ENCODE results near the gene TNIK. TPM values are rescaled to one million over a fixed set of nuclear protein-coding genes. Genes with fewer than 3 reads are reported as not detected.
A peak's percentile ranks its signal among the peaks of the same experiment; 100 is the strongest.
"Not testable (repeated sequence)": the region's sequence is repeated elsewhere in the genome, so short reads cannot be mapped to it uniquely, and the experiment has no call there.

The TNIK gene
- total RNA-seq, 2 donors from 2014 or later = 28.6 to 43.8 TPM

DNA sequence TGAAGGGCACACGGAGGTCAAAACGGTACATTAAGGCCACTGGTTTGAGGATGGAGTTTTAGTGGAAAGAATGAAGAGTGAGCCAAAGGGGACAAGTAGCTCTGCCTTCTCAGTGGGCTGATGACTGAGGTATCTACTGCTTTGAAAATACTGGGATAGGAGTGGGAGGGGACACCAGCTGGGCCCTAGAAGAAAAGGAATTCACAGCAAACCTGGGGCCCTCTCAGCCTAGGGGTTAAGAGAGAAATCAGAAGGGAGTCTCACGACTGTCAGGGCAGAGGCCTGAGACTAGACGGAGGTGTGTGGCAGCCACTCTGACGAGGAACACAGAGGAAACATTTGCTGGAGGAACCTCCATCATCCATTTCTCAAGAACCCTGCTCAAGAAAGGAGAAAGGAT lies 75.1 kb downstream of the TNIK start:
- Mint-ChIP-seq H3K27ac (peak overlapping the region; percentile 34), H3K27me3 (no peaks in the 10 kb centered on the region), H3K36me3 (ENCODE audit: low read depth) (no peaks in the 10 kb centered on the region), H3K4me1 (peaks cover 54% of the 10 kb centered on the region), H3K9me3 (no peaks in the 10 kb centered on the region), H3K4me3 (no peak overlapping the region)
- ATAC-seq (replicated peaks) = no peak

DNA sequence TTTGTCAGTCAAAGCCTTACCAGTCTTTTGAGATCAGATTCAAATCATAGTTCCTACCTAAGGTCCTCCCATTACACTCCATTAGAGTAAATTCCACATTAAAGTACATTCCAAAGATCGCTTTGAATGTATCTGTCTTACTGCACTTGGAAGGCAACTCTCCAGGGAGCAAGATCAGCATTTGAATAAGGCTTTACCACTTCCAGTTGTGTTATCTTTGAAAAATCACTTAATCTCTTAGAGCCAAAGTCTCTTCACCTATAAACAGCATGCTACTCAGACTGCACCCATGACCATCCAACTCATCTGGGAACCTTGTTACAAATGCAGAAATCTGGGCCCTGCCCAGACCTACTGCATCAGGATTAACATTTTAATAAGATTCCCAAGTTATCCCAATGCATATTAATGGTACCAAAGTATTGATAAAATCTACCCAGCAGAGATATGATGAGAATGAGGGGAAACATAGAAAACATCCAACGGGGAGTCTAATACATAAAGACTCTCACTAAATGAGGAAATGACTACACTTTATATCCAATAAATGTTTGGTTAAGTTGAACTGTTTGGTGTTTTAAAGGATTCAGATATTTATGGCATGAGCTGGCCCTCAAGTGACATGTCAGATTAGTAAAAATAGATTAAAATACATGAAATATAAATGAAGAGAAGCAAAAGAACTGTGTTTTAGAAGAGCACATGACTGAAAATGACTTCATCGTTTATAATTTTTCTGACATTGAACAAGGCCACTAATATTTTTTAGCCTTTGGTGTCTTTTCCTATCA lies 75.9 kb downstream of the TNIK start:
- no peak for ATAC-seq (replicated peaks)
- Mint-ChIP-seq H3K27me3 (no peaks in the 10 kb centered on the region), H3K4me1 (peaks cover 51% of the 10 kb centered on the region), H3K36me3 (ENCODE audit: low read depth) (no peaks in the 10 kb centered on the region), H3K4me3 (peak overlapping the region; percentile 42), H3K9me3 (no peaks in the 10 kb centered on the region), H3K27ac (peak overlapping the region; percentile 34)

DNA sequence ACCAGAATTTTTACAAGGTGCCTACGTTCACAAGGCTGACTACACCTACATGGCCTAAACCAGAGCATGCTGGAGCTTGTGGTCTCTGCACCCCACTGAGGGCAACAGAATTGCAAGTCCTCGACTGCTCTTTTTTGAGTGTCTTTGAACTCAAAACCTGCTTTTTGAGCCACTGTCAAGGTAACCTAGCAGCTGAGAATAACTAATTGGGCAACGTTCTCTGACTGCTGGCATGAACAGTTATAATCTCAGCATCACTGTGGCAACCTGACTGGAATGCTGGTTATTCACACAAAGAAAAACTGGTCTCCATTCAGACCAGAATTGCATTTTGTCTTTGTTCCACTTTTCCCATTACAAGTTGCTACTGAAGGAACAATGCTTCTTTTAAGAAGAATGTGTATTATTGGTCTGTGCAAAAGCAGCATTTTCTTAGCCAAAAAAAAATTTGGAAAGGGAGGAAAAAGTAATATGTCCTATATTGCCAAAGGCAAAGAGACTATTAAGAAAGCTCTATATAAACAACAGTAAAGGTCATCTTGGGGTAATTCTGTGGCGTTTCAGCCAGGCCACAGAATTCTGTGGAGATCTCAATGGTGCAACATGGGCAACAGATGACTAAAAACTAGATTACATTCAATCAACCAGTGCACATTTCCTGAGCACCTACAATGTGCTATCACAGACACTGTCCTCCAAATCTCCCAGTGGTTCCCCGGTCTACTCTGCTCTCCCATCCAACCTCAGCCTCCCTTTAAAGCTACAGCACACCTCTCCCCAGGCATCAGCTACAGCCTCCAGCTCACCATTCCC lies 76.8 kb downstream of the TNIK start:
- ATAC-seq (replicated peaks) = peak; percentile 76

DNA sequence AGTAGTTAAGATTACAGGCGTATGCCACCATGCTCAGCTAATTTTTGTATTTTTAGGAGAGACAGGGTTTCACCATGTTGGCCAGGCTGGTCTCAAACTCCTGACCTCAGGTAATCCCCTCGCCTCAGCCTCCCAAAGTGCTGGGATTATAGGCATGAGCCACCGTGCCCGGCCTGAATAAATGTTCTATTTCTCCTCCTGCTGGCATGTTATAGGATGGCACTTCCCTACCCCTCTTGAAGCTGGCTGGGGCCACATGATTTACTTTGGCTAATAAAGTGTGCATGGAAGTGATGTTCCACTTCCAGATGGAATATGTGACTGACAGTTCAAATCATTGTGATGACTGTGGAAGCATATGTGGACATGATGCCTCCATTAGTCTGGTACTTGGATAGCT lies 77.9 kb downstream of the TNIK start:
- peaks cover 43% of the 10 kb centered on the region for H3K4me1 Mint-ChIP-seq
- not testable (repeated sequence) for H3K36me3 Mint-ChIP-seq (ENCODE audit: low read depth); ATAC-seq (replicated peaks); H3K9me3 Mint-ChIP-seq; H3K27ac Mint-ChIP-seq; H3K4me3 Mint-ChIP-seq; H3K27me3 Mint-ChIP-seq

More for the DNA sequence above, 76.8 kb downstream of the TNIK start:
- no peaks in the 10 kb centered on the region for H3K36me3 Mint-ChIP-seq (ENCODE audit: low read depth)
- H3K27ac Mint-ChIP-seq = peak overlapping the region; percentile 3
- H3K27me3 Mint-ChIP-seq = no peaks in the 10 kb centered on the region
- no peaks in the 10 kb centered on the region for H3K9me3 Mint-ChIP-seq
- H3K4me3 Mint-ChIP-seq = peak overlapping the region; percentile 42
- peaks cover 46% of the 10 kb centered on the region for H3K4me1 Mint-ChIP-seq

DNA sequence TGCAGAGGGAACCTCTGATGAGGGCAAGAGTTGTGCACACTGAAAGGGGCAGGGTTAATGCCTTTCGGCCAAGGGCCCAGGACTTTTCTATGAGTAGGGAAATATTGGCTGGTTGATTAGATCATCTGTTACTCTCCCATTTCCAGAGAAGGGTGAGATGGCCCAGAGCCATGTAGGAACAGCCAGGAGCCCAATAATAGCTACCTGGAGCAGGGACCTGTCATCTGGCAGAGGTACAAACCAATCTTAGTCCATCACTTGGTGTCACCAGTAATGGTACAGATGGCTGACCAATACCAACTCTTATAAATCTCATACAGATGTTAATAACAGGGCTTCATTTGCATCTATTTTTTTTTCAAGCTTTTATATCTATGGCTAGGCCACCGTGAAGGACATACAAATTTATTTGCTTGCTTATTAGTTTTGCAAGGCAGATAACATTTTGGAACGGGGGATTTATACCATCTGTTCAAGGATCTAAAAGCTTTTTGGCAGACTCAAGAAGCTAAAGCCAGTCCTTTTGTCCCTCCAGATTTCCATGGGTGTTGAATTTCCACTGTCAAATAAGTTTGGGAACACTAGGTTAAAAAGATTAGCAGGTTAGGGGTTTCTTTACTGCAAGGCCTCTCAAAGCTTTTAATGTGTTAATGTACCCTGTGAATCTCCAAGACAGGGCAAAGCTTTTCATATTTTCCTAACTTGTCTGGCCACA lies 79.3 kb downstream of the TNIK start:
- no peaks in the 10 kb centered on the region for H3K36me3 Mint-ChIP-seq (ENCODE audit: low read depth)

DNA sequence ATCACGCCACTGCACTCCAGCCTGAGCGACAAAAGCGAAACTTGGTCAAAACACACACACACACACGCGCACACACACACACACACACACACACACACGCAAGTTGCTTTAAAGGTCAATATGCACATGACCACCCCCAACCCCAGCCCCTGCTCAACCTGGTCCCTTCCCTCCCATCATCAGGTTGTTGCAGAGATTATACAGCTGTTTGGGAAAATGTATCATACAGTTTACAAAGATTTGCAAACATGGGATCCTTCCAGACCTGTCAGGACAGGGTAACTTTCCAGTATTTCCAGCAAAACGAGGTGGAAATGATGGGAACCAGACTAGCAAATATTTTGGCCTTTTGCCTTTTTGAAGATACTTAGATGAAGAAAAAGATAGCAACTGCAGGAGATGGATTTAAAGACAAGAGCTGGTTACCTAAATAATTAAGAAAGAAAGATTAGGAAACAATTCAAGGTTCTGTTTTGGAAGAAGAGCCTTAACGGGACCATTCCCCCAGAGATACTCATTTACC lies 80.2 kb downstream of the TNIK start:
- H3K27me3 Mint-ChIP-seq = no peaks in the 10 kb centered on the region
- no peak overlapping the region for H3K27ac Mint-ChIP-seq
- H3K4me1 Mint-ChIP-seq = peaks cover 40% of the 10 kb centered on the region
- ATAC-seq (replicated peaks) = no peak
- no peaks in the 10 kb centered on the region for H3K36me3 Mint-ChIP-seq (ENCODE audit: low read depth)
- no peaks in the 10 kb centered on the region for H3K9me3 Mint-ChIP-seq
- no peak overlapping the region for H3K4me3 Mint-ChIP-seq

More for the DNA sequence above, 79.3 kb downstream of the TNIK start:
- ATAC-seq (replicated peaks) = no peak
- Mint-ChIP-seq H3K9me3 (no peaks in the 10 kb centered on the region), H3K27ac (no peak overlapping the region), H3K4me3 (no peak overlapping the region), H3K27me3 (no peaks in the 10 kb centered on the region), H3K4me1 (peaks cover 45% of the 10 kb centered on the region)

DNA sequence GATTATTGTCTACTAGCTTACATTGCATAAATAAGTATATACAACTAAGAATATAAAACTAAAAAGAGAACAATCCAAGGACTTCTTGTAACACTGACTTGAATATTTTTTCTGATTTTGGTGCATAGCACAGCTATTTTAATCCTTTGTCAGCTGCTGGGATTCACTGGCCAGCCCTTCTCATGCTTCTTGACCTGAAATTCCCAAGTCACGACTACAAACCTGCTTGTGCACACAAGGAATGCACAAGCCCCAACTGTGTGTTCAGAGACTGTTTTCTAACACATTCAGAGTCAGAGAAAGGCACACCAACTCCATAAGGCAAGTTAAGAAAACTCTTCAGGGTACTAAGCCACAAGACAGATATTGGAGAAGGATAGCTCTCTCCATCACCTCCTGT lies 80.9 kb downstream of the TNIK start:
- Mint-ChIP-seq H3K27ac (no peak overlapping the region), H3K9me3 (no peaks in the 10 kb centered on the region), H3K36me3 (ENCODE audit: low read depth) (no peaks in the 10 kb centered on the region), H3K27me3 (no peaks in the 10 kb centered on the region), H3K4me1 (peaks cover 35% of the 10 kb centered on the region), H3K4me3 (no peak overlapping the region)
- ATAC-seq (replicated peaks) = no peak

DNA sequence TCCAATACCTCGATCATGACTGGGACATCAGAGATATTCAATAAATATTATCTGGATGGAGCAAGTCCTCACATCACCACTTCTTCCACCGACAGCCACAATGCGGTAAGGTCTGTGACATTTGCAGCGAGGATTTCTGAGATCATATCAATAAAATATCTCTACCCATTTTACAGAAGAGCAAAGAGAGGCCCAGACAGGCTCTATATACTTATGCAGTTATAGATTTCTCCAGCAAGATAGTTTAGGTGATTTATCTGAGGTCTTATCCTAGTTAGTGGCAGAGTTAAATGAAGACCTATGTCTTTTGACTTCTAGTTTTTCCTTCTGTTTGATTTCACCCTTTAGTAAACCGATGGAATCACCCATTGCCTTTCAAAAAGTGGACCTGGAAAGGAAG lies 81.6 kb downstream of the TNIK start:
- Mint-ChIP-seq H3K4me3 (no peak overlapping the region), H3K27me3 (no peaks in the 10 kb centered on the region), H3K36me3 (ENCODE audit: low read depth) (no peaks in the 10 kb centered on the region), H3K9me3 (no peaks in the 10 kb centered on the region), H3K4me1 (peaks cover 28% of the 10 kb centered on the region), H3K27ac (no peak overlapping the region)
- ATAC-seq (replicated peaks) = no peak

DNA sequence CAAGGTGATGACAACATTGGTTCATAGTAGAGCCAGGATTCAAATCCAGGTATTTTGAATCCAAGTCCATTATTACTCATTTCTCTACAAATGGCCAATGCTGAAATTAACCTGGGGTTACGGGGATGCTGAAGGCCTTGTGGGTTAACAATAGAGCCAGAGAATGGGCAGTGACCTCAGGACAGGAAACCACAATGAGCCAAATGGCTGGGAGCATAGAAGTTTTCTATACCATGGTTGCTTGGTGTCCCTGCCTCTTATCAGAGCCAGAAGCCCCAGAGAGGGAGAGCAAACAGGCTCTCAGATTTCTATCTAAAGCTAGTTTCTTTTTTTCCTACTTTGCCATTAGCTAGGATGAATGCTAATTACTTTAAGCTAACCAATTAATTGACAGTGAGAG lies 82.3 kb downstream of the TNIK start:
- Mint-ChIP-seq H3K27me3 (no peaks in the 10 kb centered on the region), H3K4me3 (no peak overlapping the region), H3K27ac (peak overlapping the region; percentile 11), H3K4me1 (peaks cover 24% of the 10 kb centered on the region), H3K36me3 (ENCODE audit: low read depth) (no peaks in the 10 kb centered on the region), H3K9me3 (no peaks in the 10 kb centered on the region)
- ATAC-seq (replicated peaks) = no peak

DNA sequence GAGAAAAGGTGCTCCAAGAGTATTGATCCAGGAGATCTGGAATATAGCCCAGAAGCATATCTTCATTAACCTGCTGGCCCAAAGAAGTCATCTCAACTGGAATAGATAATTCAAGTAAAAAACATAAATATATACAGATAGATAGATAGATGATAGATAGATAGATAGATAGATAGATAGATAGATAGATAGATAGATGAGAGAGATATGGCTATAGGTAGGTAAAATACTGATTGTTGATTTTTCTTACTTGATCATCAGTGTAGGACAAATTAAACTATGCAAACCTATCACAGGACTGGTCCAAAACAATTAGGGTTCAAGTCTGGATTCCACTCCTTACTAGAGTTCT lies 83.6 kb downstream of the TNIK start:
- Mint-ChIP-seq H3K36me3 (ENCODE audit: low read depth) (no peaks in the 10 kb centered on the region), H3K27me3 (no peaks in the 10 kb centered on the region), H3K4me3 (no peak overlapping the region), H3K9me3 (no peaks in the 10 kb centered on the region), H3K27ac (peak overlapping the region; percentile 58), H3K4me1 (peaks cover 18% of the 10 kb centered on the region)
- ATAC-seq (replicated peaks) = no peak

DNA sequence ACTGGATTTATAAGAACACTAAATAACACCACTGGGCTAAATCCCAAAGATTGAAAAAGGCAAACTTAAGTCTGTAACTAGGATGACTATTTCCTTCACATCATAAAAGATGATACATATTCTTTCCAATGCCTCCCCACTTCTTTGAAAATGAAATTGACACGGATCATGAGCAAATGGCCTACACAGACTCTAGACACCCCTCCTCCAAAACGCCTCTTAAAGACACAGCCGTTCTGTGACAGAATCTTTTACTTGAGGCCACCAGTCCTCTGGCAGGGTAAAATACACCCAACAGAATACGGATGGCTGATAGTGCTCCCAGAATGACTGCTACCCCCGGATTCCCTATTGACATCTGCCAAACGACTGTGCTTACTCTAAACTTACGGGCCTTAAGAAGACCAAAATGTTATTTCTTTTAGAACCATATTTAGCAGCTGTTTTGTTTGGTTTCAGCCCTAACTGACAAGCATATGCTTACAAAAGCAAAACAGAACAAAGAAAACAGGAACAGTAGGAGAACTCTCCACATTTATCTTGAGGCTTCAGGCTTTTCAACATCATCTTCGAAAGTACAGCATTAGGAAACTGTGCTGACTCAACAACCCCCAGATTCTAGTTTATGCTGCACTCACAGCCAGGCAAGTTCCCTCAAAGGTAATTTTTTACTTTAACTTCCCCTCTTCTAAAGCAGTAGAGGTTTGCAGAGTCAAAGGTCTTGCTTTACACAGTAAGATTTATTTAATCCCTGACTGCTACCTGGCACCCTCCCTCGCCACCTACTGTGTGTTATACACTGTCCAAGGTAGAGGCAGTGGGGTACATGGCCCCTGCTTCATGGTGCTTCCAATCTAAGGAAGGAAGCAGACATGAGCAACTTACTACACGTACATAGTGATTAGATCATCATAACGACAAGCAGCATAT lies 84.3 kb downstream of the TNIK start:
- peak overlapping the region; percentile 58 for H3K27ac Mint-ChIP-seq
- no peaks in the 10 kb centered on the region for H3K27me3 Mint-ChIP-seq
- peak; percentile 68 for ATAC-seq (replicated peaks)
- H3K36me3 Mint-ChIP-seq (ENCODE audit: low read depth) = no peaks in the 10 kb centered on the region
- H3K4me3 Mint-ChIP-seq = no peak overlapping the region
- peaks cover 23% of the 10 kb centered on the region for H3K4me1 Mint-ChIP-seq
- H3K9me3 Mint-ChIP-seq = no peaks in the 10 kb centered on the region

DNA sequence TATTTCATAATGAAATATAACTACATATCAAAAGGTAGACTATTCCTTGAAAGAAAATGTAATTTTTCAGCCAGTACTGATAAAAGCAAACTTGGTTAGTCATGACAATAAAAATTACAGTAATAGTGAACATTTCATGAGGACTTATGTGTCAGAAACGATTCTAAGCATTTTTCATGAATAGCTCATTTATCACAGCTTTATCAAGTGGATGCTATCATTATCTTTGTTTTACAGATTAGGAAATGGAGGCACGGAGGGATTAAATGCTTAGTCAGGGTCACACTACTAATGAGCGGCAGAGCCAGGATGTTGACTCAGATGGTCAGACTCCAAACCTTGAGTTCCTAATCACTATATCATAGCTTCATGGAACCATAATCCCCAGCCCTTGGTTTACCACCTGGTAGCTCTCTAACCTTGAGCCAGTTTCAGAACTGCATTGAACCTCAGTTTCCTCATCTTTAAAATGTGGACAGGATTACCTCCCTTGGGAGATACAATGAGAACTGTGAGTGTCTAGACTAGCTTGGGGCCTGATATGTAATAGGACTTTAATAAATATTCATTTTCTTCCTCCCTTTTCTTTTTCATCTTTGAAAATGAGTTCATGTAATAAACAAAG lies 85.4 kb downstream of the TNIK start:
- H3K9me3 Mint-ChIP-seq = no peaks in the 10 kb centered on the region

DNA sequence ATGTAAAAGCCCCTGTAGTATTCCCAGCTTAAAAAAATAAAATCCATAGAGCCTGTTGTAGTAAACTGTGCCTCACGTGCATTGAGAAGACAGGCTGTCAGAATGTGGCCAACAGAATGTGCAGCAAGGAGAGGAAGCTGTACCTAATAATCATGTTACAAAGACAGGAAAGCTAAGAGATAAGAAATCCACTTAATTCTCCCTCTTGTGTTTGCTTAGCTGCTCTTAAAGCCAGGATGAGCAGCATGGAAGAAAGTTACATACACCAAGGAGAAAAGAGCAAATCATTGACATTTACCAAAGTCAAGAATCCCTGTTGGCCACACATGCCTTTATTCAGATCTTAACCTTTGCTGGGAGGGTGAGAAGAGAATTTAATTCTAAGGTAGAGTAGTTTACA lies 85.9 kb downstream of the TNIK start:
- ATAC-seq (replicated peaks) = no peak
- H3K36me3 Mint-ChIP-seq (ENCODE audit: low read depth) = peaks cover 4% of the 10 kb centered on the region

More for the DNA sequence above, 85.4 kb downstream of the TNIK start:
- H3K27ac Mint-ChIP-seq = peak overlapping the region; percentile 58
- no peaks in the 10 kb centered on the region for H3K36me3 Mint-ChIP-seq (ENCODE audit: low read depth)
- no peak overlapping the region for H3K4me3 Mint-ChIP-seq
- peaks cover 19% of the 10 kb centered on the region for H3K4me1 Mint-ChIP-seq
- peak; percentile 23 for ATAC-seq (replicated peaks)
- H3K27me3 Mint-ChIP-seq = no peaks in the 10 kb centered on the region

More for the DNA sequence above, 85.9 kb downstream of the TNIK start:
- peaks cover 19% of the 10 kb centered on the region for H3K4me1 Mint-ChIP-seq
- H3K4me3 Mint-ChIP-seq = no peak overlapping the region
- H3K9me3 Mint-ChIP-seq = no peaks in the 10 kb centered on the region
- no peak overlapping the region for H3K27ac Mint-ChIP-seq
- no peaks in the 10 kb centered on the region for H3K27me3 Mint-ChIP-seq

Measured in activated T-helper 17 cell treated with anti-CD3 and anti-CD28 coated beads, Interleukin-2, amount 50 U/mL, for 72 hours (primary cell).